Activated naive CD8-positive, alpha-beta T cell treated with anti-CD3 and anti-CD28 coated beads, Interleukin-2, amount 10 ng/mL, durations not matched to agents 7 days and 5 days (primary cell): ENCODE data around the gene FMNL2. TPM values are rescaled to one million over a fixed set of nuclear protein-coding genes. Genes with fewer than 3 reads are reported as not detected.

Experiments used
- ATAC-seq: fragments of 150-1000 bp; cut with Tn5 transposase; one replicate; pipeline ENCODE4 v1.10.0; 2021; ENCODE audit warnings: low read depth, moderate library complexity
- POLR2A ChIA-PET: fragments of 350-600 bp; sonication (Branson Sonifier 250); formaldehyde crosslinking; loops from one replicate; lab custom pipeline; 2021; ENCODE audit warnings: antibody characterized with exemption; lab: Charles Lee
- DNase-seq: peaks from one replicate; pipeline ENCODE4 v3.0.0; 2021
- H3K27ac Mint-ChIP-seq: one replicate; pipeline ENCODE4 v1.8.0; 2022; ENCODE audit warnings: mild to moderate bottlenecking, mixed read lengths
- H3K27me3 Mint-ChIP-seq: one replicate; pipeline ENCODE4 v1.8.0; 2022; ENCODE audit warnings: mild to moderate bottlenecking, moderate library complexity, mixed read lengths
- H3K36me3 Mint-ChIP-seq: one replicate; pipeline ENCODE4 v1.8.0; 2021; ENCODE audit warnings: mild to moderate bottlenecking, mixed read lengths
- H3K4me1 Mint-ChIP-seq: one replicate; pipeline ENCODE4 v1.8.0; 2021; ENCODE audit warnings: mixed read lengths
- H3K4me3 Mint-ChIP-seq: one replicate; pipeline ENCODE4 v1.8.0; 2022; ENCODE audit warnings: mild to moderate bottlenecking, moderate library complexity, mixed read lengths
- H3K9me3 Mint-ChIP-seq: one replicate; pipeline ENCODE4 v1.8.0; 2021; ENCODE audit warnings: mixed read lengths
- total RNA-seq, 2 experiments: library from RNA; stranded (reverse); gene quantifications; one replicate each; pipeline ENCODE4 v1.2.3, GENCODE V29; 2021

Gene FMNL2
- total RNA-seq, 2 experiments from 2014 or later = 0.37 to 0.42 TPM

GRCh38 chr2:152585830-152586484 is 251.0 kb downstream of the FMNL2 start:
- Mint-ChIP-seq H3K9me3 (no peaks in the 10 kb centered on the region), H3K4me1 (no peaks in the 10 kb centered on the region), H3K27ac (no peak overlapping the region), H3K27me3 (peaks cover 16% of the 10 kb centered on the region), H3K4me3 (no peak overlapping the region), H3K36me3 (no peaks in the 10 kb centered on the region)
- POLR2A ChIA-PET = no interaction called here
- ATAC-seq = no peak
- no peak for DNase-seq

GRCh38 chr2:152587187-152587947 is 252.4 kb downstream of the FMNL2 start:
- H3K9me3 Mint-ChIP-seq = no peaks in the 10 kb centered on the region
- ATAC-seq (no peak), DNase-seq (no peak)
- no peak overlapping the region for H3K27ac Mint-ChIP-seq
- no peaks in the 10 kb centered on the region for H3K36me3 Mint-ChIP-seq
- POLR2A ChIA-PET = no interaction called here
- H3K27me3 Mint-ChIP-seq = peaks cover 13% of the 10 kb centered on the region
- no peak overlapping the region for H3K4me3 Mint-ChIP-seq
- no peaks in the 10 kb centered on the region for H3K4me1 Mint-ChIP-seq

GRCh38 chr2:152588998-152589397 is 254.0 kb downstream of the FMNL2 start:
- POLR2A ChIA-PET = no interaction called here
- ATAC-seq = no peak

GRCh38 chr2:152594022-152594766 is 259.2 kb downstream of the FMNL2 start:
- H3K27ac Mint-ChIP-seq = no peak overlapping the region
- H3K4me1 Mint-ChIP-seq = peaks cover 4% of the 10 kb centered on the region
- H3K9me3 Mint-ChIP-seq = no peaks in the 10 kb centered on the region
- H3K27me3 Mint-ChIP-seq = peaks cover 6% of the 10 kb centered on the region
- peak; percentile 76 for ATAC-seq
- H3K36me3 Mint-ChIP-seq = no peaks in the 10 kb centered on the region
- H3K4me3 Mint-ChIP-seq = peak overlapping the region; percentile 10
- DNase-seq = no peak
- POLR2A ChIA-PET = no interaction called here

More at GRCh38 chr2:152588998-152589397, 254.0 kb downstream of the FMNL2 start:
- Mint-ChIP-seq H3K27me3 (peaks cover 4% of the 10 kb centered on the region), H3K27ac (no peak overlapping the region), H3K36me3 (no peaks in the 10 kb centered on the region), H3K4me3 (no peak overlapping the region), H3K9me3 (no peaks in the 10 kb centered on the region), H3K4me1 (no peaks in the 10 kb centered on the region)
- no peak for DNase-seq

GRCh38 chr2:152594792-152595191 is 259.8 kb downstream of the FMNL2 start:
- Mint-ChIP-seq H3K4me3 (no peak overlapping the region), H3K4me1 (peaks cover 4% of the 10 kb centered on the region), H3K9me3 (no peaks in the 10 kb centered on the region), H3K27me3 (peaks cover 6% of the 10 kb centered on the region), H3K36me3 (no peaks in the 10 kb centered on the region), H3K27ac (no peak overlapping the region)
- DNase-seq (no peak), ATAC-seq (no peak)
- POLR2A ChIA-PET = no interaction called here

GRCh38 chr2:152598975-152599759 is 264.2 kb downstream of the FMNL2 start:
- Mint-ChIP-seq H3K4me1 (peaks cover 9% of the 10 kb centered on the region), H3K27me3 (peaks cover 6% of the 10 kb centered on the region), H3K9me3 (no peaks in the 10 kb centered on the region), H3K36me3 (no peaks in the 10 kb centered on the region), H3K4me3 (no peak overlapping the region), H3K27ac (no peak overlapping the region)
- POLR2A ChIA-PET = no interaction called here
- ATAC-seq (no peak), DNase-seq (no peak)

GRCh38 chr2:152600051-152600657 is 265.2 kb downstream of the FMNL2 start:
- H3K27me3 Mint-ChIP-seq = peaks cover 6% of the 10 kb centered on the region
- no peak overlapping the region for H3K4me3 Mint-ChIP-seq
- H3K36me3 Mint-ChIP-seq = no peaks in the 10 kb centered on the region
- DNase-seq (no peak), ATAC-seq (no peak)
- POLR2A ChIA-PET = no interaction called here
- no peaks in the 10 kb centered on the region for H3K9me3 Mint-ChIP-seq
- peaks cover 6% of the 10 kb centered on the region for H3K4me1 Mint-ChIP-seq
- H3K27ac Mint-ChIP-seq = no peak overlapping the region

GRCh38 chr2:152600697-152601096 is 265.7 kb downstream of the FMNL2 start:
- Mint-ChIP-seq H3K4me1 (peaks cover 6% of the 10 kb centered on the region), H3K4me3 (no peak overlapping the region), H3K27me3 (peaks cover 6% of the 10 kb centered on the region), H3K9me3 (no peaks in the 10 kb centered on the region), H3K36me3 (no peaks in the 10 kb centered on the region), H3K27ac (no peak overlapping the region)
- no peak for ATAC-seq
- no peak for DNase-seq
- POLR2A ChIA-PET = no interaction called here

- H3K9me3 Mint-ChIP-seq = no peaks in the 10 kb centered on the region
- peaks cover 6% of the 10 kb centered on the region for H3K4me1 Mint-ChIP-seq
- H3K4me3 Mint-ChIP-seq = no peak overlapping the region
- ATAC-seq (no peak), DNase-seq (no peak)
- POLR2A ChIA-PET = no interaction called here
- no peaks in the 10 kb centered on the region for H3K36me3 Mint-ChIP-seq
- H3K27me3 Mint-ChIP-seq = no peaks in the 10 kb centered on the region
- H3K27ac Mint-ChIP-seq = no peak overlapping the region
These were observed 267.8 kb downstream of the FMNL2 start for GRCh38 chr2:152602750-152603149.

- Mint-ChIP-seq H3K9me3 (no peaks in the 10 kb centered on the region), H3K27me3 (no peaks in the 10 kb centered on the region), H3K4me1 (peaks cover 6% of the 10 kb centered on the region), H3K27ac (no peak overlapping the region), H3K36me3 (no peaks in the 10 kb centered on the region), H3K4me3 (no peak overlapping the region)
- POLR2A ChIA-PET = no interaction called here
- DNase-seq (no peak), ATAC-seq (no peak)
These were observed 268.2 kb downstream of the FMNL2 start for GRCh38 chr2:152603166-152603565.

GRCh38 chr2:152606081-152606480 is 271.1 kb downstream of the FMNL2 start:
- Mint-ChIP-seq H3K4me1 (peaks cover 6% of the 10 kb centered on the region), H3K27me3 (peaks cover 3% of the 10 kb centered on the region), H3K36me3 (no peaks in the 10 kb centered on the region), H3K27ac (no peak overlapping the region), H3K4me3 (no peak overlapping the region), H3K9me3 (no peaks in the 10 kb centered on the region)
- DNase-seq (no peak), ATAC-seq (no peak)
- POLR2A ChIA-PET = no interaction called here

- DNase-seq (no peak), ATAC-seq (no peak)
- H3K4me3 Mint-ChIP-seq = no peak overlapping the region
- no peaks in the 10 kb centered on the region for H3K36me3 Mint-ChIP-seq
- H3K27me3 Mint-ChIP-seq = peaks cover 3% of the 10 kb centered on the region
- H3K9me3 Mint-ChIP-seq = no peaks in the 10 kb centered on the region
- H3K27ac Mint-ChIP-seq = no peak overlapping the region
- H3K4me1 Mint-ChIP-seq = peaks cover 10% of the 10 kb centered on the region
- POLR2A ChIA-PET = interaction anchor here (0.6 kb wide), 1 partner anchor 531 kb away, joined by 3 read pairs; no protein-coding TSS in a partner anchor
These were observed 272.0 kb downstream of the FMNL2 start for GRCh38 chr2:152606941-152607340.
